Breast epithelium (tissue), 4 donors: ENCODE results near the gene BPIFA2. TPM values are rescaled to one million over a fixed set of nuclear protein-coding genes. Genes with fewer than 3 reads are reported as not detected.

Experiments used
- DNase-seq, 2 donors: peaks; one replicate each; pipeline ENCODE4 v3.0.0-alpha.2; 2019; ENCODE audit warnings: low spot score in 2 of 2
- H3K27ac ChIP-seq, 2 donors: fragments of 200-600 bp; sonication (generic) in 1 of 2; one replicate each; pipeline ENCODE4 v1.5.1; 2016 to 2019; ENCODE audit warnings: mild to moderate bottlenecking in 1 of 2
- H3K27me3 ChIP-seq, 2 donors: fragments of 200-600 bp; sonication (generic) in 1 of 2; one replicate each; pipeline versions ENCODE4 v1.5.1 to v1.6.0; 2017 to 2019; ENCODE audit warnings: control low read depth in 1 of 2, mild to moderate bottlenecking in 1 of 2
- H3K36me3 ChIP-seq: fragments of 200-600 bp; one replicate; pipeline ENCODE4 v1.5.1; 2019
- H3K4me1 ChIP-seq, 2 donors: fragments of 200-600 bp; sonication (generic); one replicate each; pipeline ENCODE4 v1.5.1; 2016 to 2019; ENCODE audit warnings: control low read depth in 1 of 2
- H3K4me3 ChIP-seq, 3 donors: fragments of 200-600 bp; sonication (generic); 1 replicate in 2 of 3; 2 replicates in 1 of 3; pipeline ENCODE4 v1.5.1; 2016 to 2019; ENCODE audit warnings: mild to moderate bottlenecking in 3 of 3, moderate library complexity in 2 of 3
- H3K9me3 ChIP-seq, 2 donors: fragments of 200-600 bp; sonication (generic) in 1 of 2; one replicate each; pipeline ENCODE4 v1.5.1; 2016 to 2019; ENCODE audit warnings: control low read depth in 1 of 2
- CTCF ChIP-seq, 3 donors: fragments of 450-650 bp; IDR thresholded peaks; one replicate each; pipeline ENCODE4 v1.5.1; 2016 to 2017; ENCODE audit warnings: antibody characterized with exemption in 3 of 3, mild to moderate bottlenecking in 3 of 3, moderate library complexity in 3 of 3
- POLR2A ChIP-seq: fragments of 450-650 bp; IDR thresholded peaks from one replicate; pipeline ENCODE4 v1.6.1; 2016; ENCODE audit warnings: antibody characterized with exemption, mild to moderate bottlenecking, moderate library complexity
- POLR2AphosphoS5 ChIP-seq, 3 donors: sonication (generic); formaldehyde crosslinking; IDR thresholded peaks; one replicate each; pipeline ENCODE4 v1.6.1; 2017; ENCODE audit warnings: antibody characterized with exemption in 3 of 3
- intact Hi-C: fragments of 100-400 bp; cut with DNase I; formaldehyde crosslinking; loops from one replicate; pipeline ENCODE4 v1.15.1; 2023; ENCODE audit warnings: low total_unique reads
- total RNA-seq, 3 donors: library from RNA; depleted of rRNA; stranded (reverse); fragments of >200 nt; gene quantifications; one replicate each; pipeline ENCODE4 v1.1.0, GENCODE V29; 2016

Gene BPIFA2
- total RNA-seq, 3 donors from 2014 or later = not detected

- no peak for TF ChIP-seq POLR2AphosphoS5 (IDR thresholded peaks at IDR 0.05)
- H3K27me3 ChIP-seq = peaks cover 0 to 40% of the 10 kb centered on the region in 2 donors
- intact Hi-C loops = no loop called here
These were observed 42.4 kb downstream of the BPIFA2 start for GRCh38 chr20:33210371-33210770.

GRCh38 chr20:33211817-33212424 lies 44.0 kb downstream of the BPIFA2 start:
- H3K4me3 ChIP-seq = no peak overlapping the region
- H3K27ac ChIP-seq = no peak overlapping the region
- intact Hi-C loops = no loop called here
- no peak for DNase-seq
- TF ChIP-seq POLR2AphosphoS5 (IDR thresholded peaks at IDR 0.05) (no peak), CTCF (IDR thresholded peaks at IDR 0.05) (no peak), POLR2A (no peak)
- H3K36me3 ChIP-seq = no peaks in the 10 kb centered on the region
- no peaks in the 10 kb centered on the region for H3K9me3 ChIP-seq
- H3K4me1 ChIP-seq = no peaks in the 10 kb centered on the region
- H3K27me3 ChIP-seq = peaks cover 0 to 42% of the 10 kb centered on the region in 2 donors

More at GRCh38 chr20:33210371-33210770, 42.4 kb downstream of the BPIFA2 start:
- H3K27ac ChIP-seq = no peak overlapping the region
- H3K36me3 ChIP-seq = no peaks in the 10 kb centered on the region
- no peak for DNase-seq
- no peak overlapping the region for H3K4me3 ChIP-seq
- H3K9me3 ChIP-seq = no peaks in the 10 kb centered on the region
- H3K4me1 ChIP-seq = no peaks in the 10 kb centered on the region

- Histone ChIP-seq H3K4me3 (no peak within 1 kb of the TSS), H3K27me3 (peaks cover 0 to 31% of the 10 kb centered on the region in 2 donors), H3K4me1 (no peaks in the 10 kb centered on the region), H3K27ac (no peak within 1 kb of the TSS), H3K36me3 (no peaks in the 10 kb centered on the region), H3K9me3 (no peaks in the 10 kb centered on the region)
- no peak for DNase-seq
- intact Hi-C loops = no loop called here
- TF ChIP-seq POLR2A (no peak), POLR2AphosphoS5 (IDR thresholded peaks at IDR 0.05) (no peak), CTCF (IDR thresholded peaks at IDR 0.05) (no peak)
These were observed 49.1 kb downstream of the BPIFA2 start, which contains the start of gene BPIFA3 for GRCh38 chr20:33217052-33217451. BPIFA3 (plus strand) TSS chr20:33217352; CDS start chr20:33217537, 185 bp downstream.

- DNase-seq = no peak
- Histone ChIP-seq H3K27ac (no peak overlapping the region), H3K27me3 (no peaks in the 10 kb centered on the region), H3K4me1 (no peaks in the 10 kb centered on the region), H3K9me3 (no peaks in the 10 kb centered on the region), H3K36me3 (no peaks in the 10 kb centered on the region), H3K4me3 (no peak overlapping the region)
- TF ChIP-seq CTCF (IDR thresholded peaks at IDR 0.05) = no peak
- intact Hi-C loops = no loop called here
These were observed 56.4 kb downstream of the BPIFA2 start for GRCh38 chr20:33224399-33224798.

GRCh38 chr20:33229843-33230242 lies 61.9 kb downstream of the BPIFA2 start:
- TF ChIP-seq POLR2A (no peak), CTCF (IDR thresholded peaks at IDR 0.05) (no peak), POLR2AphosphoS5 (IDR thresholded peaks at IDR 0.05) (no peak)
- Histone ChIP-seq H3K4me1 (no peaks in the 10 kb centered on the region), H3K36me3 (no peaks in the 10 kb centered on the region), H3K27ac (no peak overlapping the region), H3K27me3 (peaks cover 0 to 7% of the 10 kb centered on the region in 2 donors), H3K4me3 (no peak overlapping the region), H3K9me3 (no peaks in the 10 kb centered on the region)
- no peak for DNase-seq
- intact Hi-C loops = no loop called here

Other genes with a start within 250 kb of the BPIFA2 start
- gene SUN5, start 163.7 kb upstream of the BPIFA2 start, total RNA-seq = not detected
- gene BPIFB2, start 160.5 kb upstream of the BPIFA2 start, total RNA-seq = 1 to 10 TPM in 1 of 3 donors, under 1 TPM in 1, not detected in 1; 0.98 to 1.0 TPM
- not detected for gene BPIFB6, start 136.5 kb upstream of the BPIFA2 start, total RNA-seq
- gene BPIFB3, start 114.3 kb upstream of the BPIFA2 start, total RNA-seq = not detected
- gene BPIFB4, start 88.5 kb upstream of the BPIFA2 start, total RNA-seq = not detected
- not detected for gene BPIFA3, start 49.2 kb downstream of the BPIFA2 start, total RNA-seq
- not detected for gene BPIFA1, start 67.8 kb downstream of the BPIFA2 start, total RNA-seq
- 1 to 10 TPM in 1 of 3 donors, under 1 TPM in 1, not detected in 1; 0.66 to 1.0 TPM for gene BPIFB1, start 115.1 kb downstream of the BPIFA2 start, total RNA-seq
- gene CDK5RAP1, start 233.4 kb downstream of the BPIFA2 start, total RNA-seq = 10 to 100 TPM; 21.8 to 32.4 (median 29.4) TPM